ENCODE results near the gene RIPK1.
A peak's percentile ranks its signal among the peaks of the same experiment; 100 is the strongest.

The RIPK1 gene

GRCh38 chr6:3162565-3163247 lies 94.4 kb downstream of the RIPK1 start:
- DNase-seq (ENCODE audit: low read depth, low spot score) = no peak
- no peaks in the 10 kb centered on the region for H3K36me3 ChIP-seq (ENCODE audit: control insufficient read depth, insufficient read depth, low read length)
- H3K27me3 ChIP-seq (ENCODE audit: control insufficient read depth, insufficient read depth, low read length) = no peaks in the 10 kb centered on the region
- WGBS (ENCODE audit: insufficient coverage, insufficient read length) = no CpG with 5 or more reads among the region's 74 CpGs
- peak overlapping the region; percentile 73 for H3K4me3 ChIP-seq (ENCODE audit: low read length)
- no peak overlapping the region for H3K27ac ChIP-seq (ENCODE audit: low read length)
- peaks cover 12% of the 10 kb centered on the region; the same call in 1 of the 2 replicates for H3K4me1 ChIP-seq (ENCODE audit: control insufficient read depth, insufficient read depth, low read length)
- H3K9me3 ChIP-seq (ENCODE audit: control insufficient read depth, insufficient read depth, low read length) = no peaks in the 10 kb centered on the region

- Histone ChIP-seq H3K27me3 (ENCODE audit: control insufficient read depth, insufficient read depth, low read length) (no peaks in the 10 kb centered on the region), H3K36me3 (ENCODE audit: control insufficient read depth, insufficient read depth, low read length) (no peaks in the 10 kb centered on the region), H3K27ac (ENCODE audit: low read length) (no peak overlapping the region), H3K9me3 (ENCODE audit: control insufficient read depth, insufficient read depth, low read length) (no peaks in the 10 kb centered on the region), H3K4me1 (ENCODE audit: control insufficient read depth, insufficient read depth, low read length) (peaks cover 12% of the 10 kb centered on the region; the same call in 1 of the 2 replicates), H3K4me3 (ENCODE audit: low read length) (peak overlapping the region; percentile 32; the same call in 1 of the 2 replicates)
- WGBS (ENCODE audit: insufficient coverage, insufficient read length) = no CpG with 5 or more reads among the region's 13 CpGs
- DNase-seq (ENCODE audit: low read depth, low spot score) = no peak
These were observed 94.9 kb downstream of the RIPK1 start for GRCh38 chr6:3163248-3163594.

DNA sequence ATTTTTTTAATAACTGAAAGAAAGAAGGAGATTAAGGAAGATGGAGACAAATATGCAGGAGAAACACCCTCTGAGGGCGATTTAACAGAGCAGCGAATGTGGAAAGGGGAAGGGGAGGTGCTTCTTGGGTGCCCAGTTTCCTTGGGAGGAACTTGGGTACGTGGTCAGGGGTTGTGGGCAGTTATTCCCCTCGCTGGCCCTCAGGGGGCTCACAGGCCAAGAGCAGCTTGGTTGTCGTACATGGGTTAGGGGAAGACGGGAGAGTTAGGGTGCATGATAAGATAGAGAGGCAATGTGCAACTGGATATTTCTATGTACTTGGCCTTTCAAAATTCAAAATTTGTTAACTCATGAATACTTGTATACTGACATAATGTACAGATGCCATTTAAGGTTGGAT lies 96.1 kb downstream of the RIPK1 start:
- WGBS (ENCODE audit: insufficient coverage, insufficient read length) = no CpG with 5 or more reads among the region's 6 CpGs
- H3K27ac ChIP-seq (ENCODE audit: low read length) = no peak overlapping the region
- no peak overlapping the region for H3K4me3 ChIP-seq (ENCODE audit: low read length)
- H3K27me3 ChIP-seq (ENCODE audit: control insufficient read depth, insufficient read depth, low read length) = no peaks in the 10 kb centered on the region
- DNase-seq (ENCODE audit: low read depth, low spot score) = no peak
- no peaks in the 10 kb centered on the region for H3K36me3 ChIP-seq (ENCODE audit: control insufficient read depth, insufficient read depth, low read length)
- H3K9me3 ChIP-seq (ENCODE audit: control insufficient read depth, insufficient read depth, low read length) = no peaks in the 10 kb centered on the region
- H3K4me1 ChIP-seq (ENCODE audit: control insufficient read depth, insufficient read depth, low read length) = peaks cover 10% of the 10 kb centered on the region; the same call in 1 of the 2 replicates
